Effector CD4-positive, alpha-beta T cell (primary cell): ENCODE results near the gene PRSS12. TPM values are rescaled to one million over a fixed set of nuclear protein-coding genes. Genes with fewer than 3 reads are reported as not detected.
A peak's percentile ranks its signal among the peaks of the same experiment; 100 is the strongest.
"Not testable (repeated sequence)": the region's sequence is repeated elsewhere in the genome, so short reads cannot be mapped to it uniquely, and the experiment has no call there.

Experiments
- DNase-seq: peaks from one replicate; pipeline ENCODE4 v3.0.0-alpha.2; 2020
- total RNA-seq: gene quantifications from one replicate; lab custom pipeline; 2026; lab: John Stamatoyannopoulos, UW

PRSS12 gene, protein sequence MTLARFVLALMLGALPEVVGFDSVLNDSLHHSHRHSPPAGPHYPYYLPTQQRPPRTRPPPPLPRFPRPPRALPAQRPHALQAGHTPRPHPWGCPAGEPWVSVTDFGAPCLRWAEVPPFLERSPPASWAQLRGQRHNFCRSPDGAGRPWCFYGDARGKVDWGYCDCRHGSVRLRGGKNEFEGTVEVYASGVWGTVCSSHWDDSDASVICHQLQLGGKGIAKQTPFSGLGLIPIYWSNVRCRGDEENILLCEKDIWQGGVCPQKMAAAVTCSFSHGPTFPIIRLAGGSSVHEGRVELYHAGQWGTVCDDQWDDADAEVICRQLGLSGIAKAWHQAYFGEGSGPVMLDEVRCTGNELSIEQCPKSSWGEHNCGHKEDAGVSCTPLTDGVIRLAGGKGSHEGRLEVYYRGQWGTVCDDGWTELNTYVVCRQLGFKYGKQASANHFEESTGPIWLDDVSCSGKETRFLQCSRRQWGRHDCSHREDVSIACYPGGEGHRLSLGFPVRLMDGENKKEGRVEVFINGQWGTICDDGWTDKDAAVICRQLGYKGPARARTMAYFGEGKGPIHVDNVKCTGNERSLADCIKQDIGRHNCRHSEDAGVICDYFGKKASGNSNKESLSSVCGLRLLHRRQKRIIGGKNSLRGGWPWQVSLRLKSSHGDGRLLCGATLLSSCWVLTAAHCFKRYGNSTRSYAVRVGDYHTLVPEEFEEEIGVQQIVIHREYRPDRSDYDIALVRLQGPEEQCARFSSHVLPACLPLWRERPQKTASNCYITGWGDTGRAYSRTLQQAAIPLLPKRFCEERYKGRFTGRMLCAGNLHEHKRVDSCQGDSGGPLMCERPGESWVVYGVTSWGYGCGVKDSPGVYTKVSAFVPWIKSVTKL
- not detected for total RNA-seq

- peak; percentile 12 for DNase-seq
Measured at GRCh38 chr4:118352843-118353533, at the start of gene PRSS12. Gene PRSS12 (minus strand): TSS chr4:118353003. CDS start chr4:118352720, 283 bp downstream.

GRCh38 chr4:118400356-118400755 is 47.6 kb upstream of the PRSS12 start:
- DNase-seq: no peak

- not testable (repeated sequence) for DNase-seq
Measured at GRCh38 chr4:118399883-118400282, 47.1 kb upstream of the PRSS12 start.

DNA sequence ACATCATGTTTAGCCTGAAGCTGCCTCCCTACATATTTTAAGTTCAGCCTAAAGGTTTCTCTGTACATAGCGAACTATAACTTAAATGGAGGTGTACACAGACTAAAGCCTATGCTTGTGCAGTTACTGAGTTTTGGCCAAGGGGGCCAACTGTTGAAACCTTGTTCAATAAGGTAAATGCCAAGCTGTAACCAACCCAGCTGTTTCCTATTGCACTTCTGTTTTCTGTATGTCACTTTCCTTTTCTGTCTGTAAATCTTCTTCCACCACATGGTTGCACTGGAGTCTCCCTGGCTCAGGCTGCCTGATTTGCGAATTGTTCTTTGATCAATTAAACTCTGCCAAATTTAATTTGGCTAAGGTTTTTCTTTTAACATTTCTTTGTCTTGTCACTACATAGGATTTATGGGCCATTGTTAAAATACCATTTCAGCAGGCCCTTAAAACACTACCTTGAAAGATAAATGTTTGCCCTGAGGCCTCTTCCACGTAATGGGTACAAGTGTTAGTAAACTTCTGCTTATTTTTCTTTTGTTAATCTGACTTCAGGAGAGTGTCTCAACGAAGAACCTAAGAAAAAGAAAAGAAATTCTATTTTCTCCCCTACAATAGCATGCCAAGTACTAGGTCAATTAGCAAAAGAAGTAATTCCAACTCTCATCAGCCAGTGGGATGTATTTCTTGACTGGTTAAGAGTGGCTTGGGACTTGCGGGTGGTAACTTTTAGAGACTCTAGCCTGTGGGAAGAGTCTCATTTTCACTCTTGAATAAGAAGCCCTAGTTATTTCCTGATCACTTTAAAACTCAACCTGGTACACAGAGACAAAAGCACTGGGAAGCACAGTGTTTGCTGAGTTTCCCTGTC is 45.7 kb upstream of the PRSS12 start:
- DNase-seq: no peak

- DNase-seq: no peak
Measured at GRCh38 chr4:118397623-118397979, 44.8 kb upstream of the PRSS12 start.

- DNase-seq: no peak
Measured at GRCh38 chr4:118396881-118397622, 44.2 kb upstream of the PRSS12 start.

DNA sequence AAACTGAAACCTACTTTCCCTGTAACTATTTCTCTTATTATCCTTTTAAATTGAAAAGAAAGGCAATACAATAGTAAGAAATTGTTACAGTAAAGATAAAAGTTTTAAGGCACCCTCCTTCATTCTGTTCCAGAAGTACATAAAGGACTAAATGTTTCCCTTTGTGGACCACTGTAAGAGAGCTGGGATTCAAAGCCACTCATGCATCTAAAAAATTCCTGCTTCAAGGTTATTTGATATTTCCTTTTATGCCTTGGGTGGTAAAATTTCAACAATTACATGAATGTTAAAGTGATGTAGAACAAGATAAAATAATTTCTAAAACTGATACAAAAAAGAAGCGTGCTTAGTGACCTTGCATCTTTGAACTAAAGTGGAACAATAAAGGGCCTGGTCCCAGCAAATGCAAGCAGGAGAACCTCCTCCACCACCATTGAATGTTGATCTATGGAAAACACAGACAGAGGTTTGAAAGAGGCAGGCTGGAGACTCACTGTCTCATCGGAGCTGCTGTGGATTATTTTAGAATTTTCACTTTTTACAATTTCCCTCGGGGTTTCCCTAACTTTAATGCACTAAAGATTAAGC is 42.3 kb upstream of the PRSS12 start:
- DNase-seq: no peak

GRCh38 chr4:118392509-118392908 is 39.7 kb upstream of the PRSS12 start:
- not testable (repeated sequence) for DNase-seq

GRCh38 chr4:118390121-118390520 is 37.3 kb upstream of the PRSS12 start:
- DNase-seq: no peak

GRCh38 chr4:118389721-118390120 is 36.9 kb upstream of the PRSS12 start:
- no peak for DNase-seq

DNA sequence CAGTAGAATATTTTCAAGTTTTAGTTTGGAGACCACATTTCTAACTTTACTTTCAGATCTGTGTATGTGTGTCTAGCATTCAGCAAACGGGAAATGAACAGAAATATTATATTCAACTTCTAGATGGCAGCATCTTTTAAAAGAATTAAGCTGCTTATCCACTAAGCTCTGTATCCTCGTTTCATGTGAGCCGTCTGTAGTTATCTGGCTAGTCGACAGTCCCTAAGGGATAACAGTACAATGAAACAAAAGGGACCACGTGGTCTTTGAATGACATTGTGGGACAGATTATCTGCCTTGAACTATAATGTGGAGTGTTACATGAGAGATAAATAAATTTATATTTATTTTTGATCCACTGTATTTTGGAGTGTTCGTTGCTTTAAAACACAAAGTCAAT is 35.8 kb upstream of the PRSS12 start:
- no peak for DNase-seq

- DNase-seq: no peak
Measured at GRCh38 chr4:118381902-118382301, 29.1 kb upstream of the PRSS12 start.

- no peak for DNase-seq
Measured at GRCh38 chr4:118373614-118374255, 20.9 kb upstream of the PRSS12 start.

GRCh38 chr4:118372251-118372650 is 19.4 kb upstream of the PRSS12 start:
- DNase-seq: no peak

DNA sequence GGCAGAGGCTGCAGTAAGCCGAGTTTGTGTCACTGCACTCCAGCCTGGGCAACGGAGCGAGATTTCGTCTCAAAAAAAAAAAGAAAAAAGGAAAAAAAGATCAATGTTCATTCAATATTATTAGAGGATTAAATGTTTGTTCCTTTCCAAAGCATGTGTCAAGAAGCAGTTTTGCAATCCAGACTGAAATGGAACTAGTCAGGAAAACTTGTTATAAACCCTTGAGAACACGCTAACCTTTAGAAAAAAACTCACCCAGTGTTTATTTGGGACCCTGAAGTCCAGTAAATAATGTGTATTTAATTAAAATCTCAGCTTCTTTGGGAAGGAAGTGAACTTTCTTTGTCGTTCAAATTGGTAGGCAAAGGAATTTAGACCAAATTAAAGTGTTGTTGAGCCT is 16.4 kb upstream of the PRSS12 start:
- no peak for DNase-seq

DNA sequence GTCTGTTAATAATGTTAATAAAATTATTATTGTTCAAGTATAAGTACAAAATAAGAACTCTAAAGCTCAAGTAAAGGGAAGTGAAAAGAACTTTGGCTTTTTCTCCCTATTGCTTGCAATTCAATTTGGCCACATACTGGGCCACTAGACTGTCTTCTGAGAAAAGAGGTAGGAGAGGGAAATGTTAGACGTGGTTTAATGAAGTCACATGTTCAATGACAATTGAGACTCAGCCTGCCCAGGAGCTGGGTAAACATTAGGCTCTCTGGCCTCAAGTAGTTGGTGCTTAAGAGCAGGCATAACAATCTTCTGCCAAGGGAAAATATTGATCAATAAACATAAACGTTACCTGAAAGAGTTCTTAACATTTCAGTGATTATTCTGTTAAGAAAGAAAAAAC is 15.1 kb upstream of the PRSS12 start:
- DNase-seq: no peak

GRCh38 chr4:118367361-118367760 is 14.6 kb upstream of the PRSS12 start:
- DNase-seq: no peak

- no peak for DNase-seq
Measured at GRCh38 chr4:118363166-118363565, 10.4 kb upstream of the PRSS12 start.

- no peak for DNase-seq
Measured at GRCh38 chr4:118361192-118361591, 8.4 kb upstream of the PRSS12 start.

DNA sequence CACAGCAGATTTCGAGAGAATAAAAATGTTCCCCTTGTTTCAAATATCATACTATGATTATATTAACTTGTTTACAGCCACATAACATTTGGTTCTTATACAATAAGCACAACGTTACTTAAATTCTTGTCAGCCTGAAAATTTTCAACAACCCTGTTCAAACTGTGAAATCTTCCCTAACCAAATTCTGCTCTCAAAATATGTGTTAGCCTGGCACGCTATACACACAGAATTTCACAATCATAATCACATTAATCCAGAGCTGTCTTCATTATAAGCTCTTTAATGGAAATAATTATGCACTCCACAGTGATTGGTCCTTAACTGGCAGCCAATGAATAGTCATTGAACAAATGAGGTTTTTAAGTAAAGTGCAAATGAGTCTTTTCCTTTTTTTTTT is 7.3 kb upstream of the PRSS12 start:
- DNase-seq: no peak

GRCh38 chr4:118357601-118358000 is 4.8 kb upstream of the PRSS12 start:
- DNase-seq: no peak
